ENCODE measurements around the gene ST6GALNAC1. TPM values are rescaled to one million over a fixed set of nuclear protein-coding genes. Genes with fewer than 3 reads are reported as not detected.

Gene ST6GALNAC1
- total and polyA plus RNA-seq, 2 of the 4 experiments (the other 2 are of a cell fraction) = not detected

- Histone ChIP-seq H2BK5ac (ENCODE audit: low read depth, low read length, poor library complexity, severe bottlenecking) (no peak overlapping the region), H3K79me1 (ENCODE audit: low read depth in 1 of 2, low read length in 2 of 2) (peaks cover 5 to 64% of the 10 kb centered on the region in 2 experiments; a peak in 3 of 4 replicates), H3K4me2 (ENCODE audit: low read depth, low read length) (no peak overlapping the region), H3K36me3 (ENCODE audit: control insufficient read depth, insufficient read depth, low read length) (peaks cover 57% of the 10 kb centered on the region), H3K27ac (ENCODE audit: insufficient read depth, low read length) (no peak overlapping the region), H3K27me3 (ENCODE audit: control insufficient read depth, insufficient read depth, low read length) (no peaks in the 10 kb centered on the region), H3K9me1 (ENCODE audit: insufficient read depth, low read length) (peaks cover 4% of the 10 kb centered on the region), H3K4me3 (ENCODE audit: insufficient read depth, low read depth, low read length) (no peak overlapping the region), H4K5ac (ENCODE audit: low read depth, low read length) (no peak overlapping the region), H4K91ac (ENCODE audit: insufficient read depth, low read depth, low read length) (no peak overlapping the region), H3K9me3 (ENCODE audit: control insufficient read depth, insufficient read depth, low read length) (no peaks in the 10 kb centered on the region), H2AK9ac (replicated peaks; ENCODE audit: low read depth, low read length, poor library complexity) (peak overlapping the region; percentile 18), H3K14ac (replicated peaks; ENCODE audit: low read depth, low read length) (no peak overlapping the region), H3K23ac (ENCODE audit: low read depth, low read length) (no peak overlapping the region), H2AK5ac (ENCODE audit: low read depth, low read length) (no peak overlapping the region), H2BK120ac (ENCODE audit: low read depth, low read length) (no peak overlapping the region), H2BK20ac (ENCODE audit: low read depth, low read length) (no peak overlapping the region), H4K8ac (ENCODE audit: low read depth in 2 of 2, low read length in 2 of 2) (no peak overlapping the region), H3K4ac (ENCODE audit: low read depth, low read length) (no peak overlapping the region), H2BK15ac (ENCODE audit: low read depth, low read length) (no peak overlapping the region), H3K9ac (ENCODE audit: low read depth, low read length) (no peak overlapping the region), H4K20me1 (ENCODE audit: insufficient read depth, low read length) (peaks cover 31% of the 10 kb centered on the region), H3K4me1 (ENCODE audit: control insufficient read depth, insufficient read depth, low read length) (peaks cover 19% of the 10 kb centered on the region), H2AFZ (replicated peaks; ENCODE audit: low read length, poor library complexity) (no peak overlapping the region), H3K18ac (ENCODE audit: low read depth, low read length) (no peak overlapping the region), H3K56ac (ENCODE audit: extremely low read depth, insufficient read depth, low read length) (no peak overlapping the region)
- WGBS, 2 experiments (ENCODE audit: extremely low coverage in 2 of 2, insufficient read length in 1 of 2) = 90% methylated on average over 7 of the region's 18 CpGs; no CpG with 5 or more reads in 1 of the 2 experiments
- TF ChIP-seq NFE2L2 (IDR thresholded peaks at IDR 0.05; ENCODE audit: low read depth, low read length) (no peak), POLR2A (IDR thresholded peaks at IDR 0.05; ENCODE audit: low read depth, low read length) (no peak), BHLHE40 (IDR thresholded peaks at IDR 0.05; ENCODE audit: low read depth, low read length) (no peak), CTCF (conservative IDR thresholded peaks at IDR 0.05; ENCODE audit: low read depth, low read length) (peak; percentile 26; the same call in 1 of the 2 replicates), MAZ (IDR thresholded peaks at IDR 0.05; ENCODE audit: borderline replicate concordance, low read depth, low read length) (no peak), ELK1 (IDR thresholded peaks at IDR 0.05; ENCODE audit: borderline replicate concordance, low read depth, low read length) (no peak), CHD1 (IDR thresholded peaks at IDR 0.05; ENCODE audit: low read depth, low read length) (no peak)
- in situ Hi-C loops (cut with MboI; ENCODE audit: low sequenced_read_pairs) = no loop called here
- dilution Hi-C loops (cut with HindIII; ENCODE audit: low sequenced_read_pairs, unreplicated experiment) = no loop called here
- BruUV-seq (replicated peaks) = no TSS peak
- ChIA-PET CTCF (no interaction called here), POLR2A (ENCODE audit: unreplicated experiment) (no interaction called here)
- intact Hi-C loops (cut with micrococcal nuclease) = loop anchor here (10.0 kb wide), 1 partner anchor 1922 kb away; no protein-coding TSS in a partner anchor
- no peak for DNase-seq
- no peak for ATAC-seq (ENCODE audit: low read depth)
These were observed 39.6 kb upstream of the ST6GALNAC1 start for GRCh38 chr17:76683011-76683755.
